ENCODE data around the gene EXOSC3. TPM values are rescaled to one million over a fixed set of nuclear protein-coding genes. Genes with fewer than 3 reads are reported as not detected.

Gene EXOSC3
- total and polyA plus RNA-seq, 10 of the 15 experiments (the other 5 are each of a cell fraction or from before 2014, with no cell fraction given) = 8.2 to 161 (median 61.4) TPM

DNA sequence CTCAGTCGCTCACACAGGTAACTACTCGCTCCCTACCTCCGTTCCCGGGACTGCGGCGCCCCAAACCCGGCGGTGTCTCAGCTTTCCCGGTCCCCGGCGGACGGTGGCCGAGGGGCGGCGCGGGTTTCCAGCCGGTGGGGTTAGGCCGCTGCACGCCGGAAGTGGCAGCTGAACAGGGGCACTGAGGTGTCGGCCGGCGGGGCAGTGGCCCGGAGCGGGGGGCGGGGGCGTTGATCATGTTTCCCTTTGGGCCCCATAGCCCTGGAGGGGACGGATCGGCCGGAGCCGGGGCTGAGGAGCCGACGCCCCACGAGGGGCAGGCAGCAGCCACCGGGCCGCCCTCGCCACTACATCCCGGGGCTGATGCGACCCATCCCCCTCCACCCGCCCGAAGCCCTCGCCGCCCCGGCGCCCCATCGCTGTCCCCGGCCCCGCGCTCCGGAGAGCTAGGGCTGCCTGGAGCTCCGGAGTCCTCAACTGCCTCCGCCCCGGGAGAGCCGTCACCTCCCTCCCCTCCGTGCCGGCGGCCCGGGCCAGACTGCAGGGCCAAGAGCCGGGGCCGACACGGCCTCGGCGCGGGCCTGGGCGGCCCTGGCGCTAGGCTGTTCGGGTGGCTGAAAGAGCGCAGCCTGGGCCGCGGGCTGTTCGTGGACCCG, 15.9 kb upstream of the EXOSC3 start, which contains the start of gene DCAF10 (continued):
- TF ChIP-seq, protein P1, sequence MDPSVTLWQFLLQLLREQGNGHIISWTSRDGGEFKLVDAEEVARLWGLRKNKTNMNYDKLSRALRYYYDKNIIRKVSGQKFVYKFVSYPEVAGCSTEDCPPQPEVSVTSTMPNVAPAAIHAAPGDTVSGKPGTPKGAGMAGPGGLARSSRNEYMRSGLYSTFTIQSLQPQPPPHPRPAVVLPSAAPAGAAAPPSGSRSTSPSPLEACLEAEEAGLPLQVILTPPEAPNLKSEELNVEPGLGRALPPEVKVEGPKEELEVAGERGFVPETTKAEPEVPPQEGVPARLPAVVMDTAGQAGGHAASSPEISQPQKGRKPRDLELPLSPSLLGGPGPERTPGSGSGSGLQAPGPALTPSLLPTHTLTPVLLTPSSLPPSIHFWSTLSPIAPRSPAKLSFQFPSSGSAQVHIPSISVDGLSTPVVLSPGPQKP (IDR thresholded peaks at IDR 0.05; ENCODE audit: low read depth, low read length) = peak; percentile 95
- TF ChIP-seq, protein P2, sequence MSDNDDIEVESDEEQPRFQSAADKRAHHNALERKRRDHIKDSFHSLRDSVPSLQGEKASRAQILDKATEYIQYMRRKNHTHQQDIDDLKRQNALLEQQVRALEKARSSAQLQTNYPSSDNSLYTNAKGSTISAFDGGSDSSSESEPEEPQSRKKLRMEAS (IDR thresholded peaks at IDR 0.05; ENCODE audit: low read depth, low read length) = peak; percentile 74
- TF ChIP-seq, protein P3, sequence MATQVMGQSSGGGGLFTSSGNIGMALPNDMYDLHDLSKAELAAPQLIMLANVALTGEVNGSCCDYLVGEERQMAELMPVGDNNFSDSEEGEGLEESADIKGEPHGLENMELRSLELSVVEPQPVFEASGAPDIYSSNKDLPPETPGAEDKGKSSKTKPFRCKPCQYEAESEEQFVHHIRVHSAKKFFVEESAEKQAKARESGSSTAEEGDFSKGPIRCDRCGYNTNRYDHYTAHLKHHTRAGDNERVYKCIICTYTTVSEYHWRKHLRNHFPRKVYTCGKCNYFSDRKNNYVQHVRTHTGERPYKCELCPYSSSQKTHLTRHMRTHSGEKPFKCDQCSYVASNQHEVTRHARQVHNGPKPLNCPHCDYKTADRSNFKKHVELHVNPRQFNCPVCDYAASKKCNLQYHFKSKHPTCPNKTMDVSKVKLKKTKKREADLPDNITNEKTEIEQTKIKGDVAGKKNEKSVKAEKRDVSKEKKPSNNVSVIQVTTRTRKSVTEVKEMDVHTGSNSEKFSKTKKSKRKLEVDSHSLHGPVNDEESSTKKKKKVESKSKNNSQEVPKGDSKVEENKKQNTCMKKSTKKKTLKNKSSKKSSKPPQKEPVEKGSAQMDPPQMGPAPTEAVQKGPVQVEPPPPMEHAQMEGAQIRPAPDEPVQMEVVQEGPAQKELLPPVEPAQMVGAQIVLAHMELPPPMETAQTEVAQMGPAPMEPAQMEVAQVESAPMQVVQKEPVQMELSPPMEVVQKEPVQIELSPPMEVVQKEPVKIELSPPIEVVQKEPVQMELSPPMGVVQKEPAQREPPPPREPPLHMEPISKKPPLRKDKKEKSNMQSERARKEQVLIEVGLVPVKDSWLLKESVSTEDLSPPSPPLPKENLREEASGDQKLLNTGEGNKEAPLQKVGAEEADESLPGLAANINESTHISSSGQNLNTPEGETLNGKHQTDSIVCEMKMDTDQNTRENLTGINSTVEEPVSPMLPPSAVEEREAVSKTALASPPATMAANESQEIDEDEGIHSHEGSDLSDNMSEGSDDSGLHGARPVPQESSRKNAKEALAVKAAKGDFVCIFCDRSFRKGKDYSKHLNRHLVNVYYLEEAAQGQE (IDR thresholded peaks at IDR 0.05; ENCODE audit: low read depth, low read length) = peak; percentile 59; the same call in 1 of the 2 replicates
- no peak for TF ChIP-seq CEBPB (IDR thresholded peaks at IDR 0.05; ENCODE audit: borderline replicate concordance in 1 of 2, low read depth in 2 of 2, low read length in 2 of 2)
- TF ChIP-seq, protein P4, sequence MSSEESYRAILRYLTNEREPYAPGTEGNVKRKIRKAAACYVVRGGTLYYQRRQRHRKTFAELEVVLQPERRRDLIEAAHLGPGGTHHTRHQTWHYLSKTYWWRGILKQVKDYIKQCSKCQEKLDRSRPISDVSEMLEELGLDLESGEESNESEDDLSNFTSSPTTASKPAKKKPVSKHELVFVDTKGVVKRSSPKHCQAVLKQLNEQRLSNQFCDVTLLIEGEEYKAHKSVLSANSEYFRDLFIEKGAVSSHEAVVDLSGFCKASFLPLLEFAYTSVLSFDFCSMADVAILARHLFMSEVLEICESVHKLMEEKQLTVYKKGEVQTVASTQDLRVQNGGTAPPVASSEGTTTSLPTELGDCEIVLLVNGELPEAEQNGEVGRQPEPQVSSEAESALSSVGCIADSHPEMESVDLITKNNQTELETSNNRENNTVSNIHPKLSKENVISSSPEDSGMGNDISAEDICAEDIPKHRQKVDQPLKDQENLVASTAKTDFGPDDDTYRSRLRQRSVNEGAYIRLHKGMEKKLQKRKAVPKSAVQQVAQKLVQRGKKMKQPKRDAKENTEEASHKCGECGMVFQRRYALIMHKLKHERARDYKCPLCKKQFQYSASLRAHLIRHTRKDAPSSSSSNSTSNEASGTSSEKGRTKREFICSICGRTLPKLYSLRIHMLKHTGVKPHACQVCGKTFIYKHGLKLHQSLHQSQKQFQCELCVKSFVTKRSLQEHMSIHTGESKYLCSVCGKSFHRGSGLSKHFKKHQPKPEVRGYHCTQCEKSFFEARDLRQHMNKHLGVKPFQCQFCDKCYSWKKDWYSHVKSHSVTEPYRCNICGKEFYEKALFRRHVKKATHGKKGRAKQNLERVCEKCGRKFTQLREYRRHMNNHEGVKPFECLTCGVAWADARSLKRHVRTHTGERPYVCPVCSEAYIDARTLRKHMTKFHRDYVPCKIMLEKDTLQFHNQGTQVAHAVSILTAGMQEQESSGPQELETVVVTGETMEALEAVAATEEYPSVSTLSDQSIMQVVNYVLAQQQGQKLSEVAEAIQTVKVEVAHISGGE (CRISPR knock-in tag; IDR thresholded peaks at IDR 0.05) = peak; percentile 99
- peak; percentile 94 for TF ChIP-seq TCF12 (IDR thresholded peaks at IDR 0.05; ENCODE audit: low read depth, low read length)
- peak; percentile 75; the same call in 1 of the 2 replicates for TF ChIP-seq ESRRA (IDR thresholded peaks at IDR 0.05; ENCODE audit: low read length)
- peak; percentile 50; the same call in 1 of the 2 replicates for TF ChIP-seq ZNF217 (IDR thresholded peaks at IDR 0.05)
- TF ChIP-seq SRF (IDR thresholded peaks at IDR 0.05; ENCODE audit: low read depth in 2 of 2, low read length in 2 of 2) = peak in 1 of 2 experiments; percentile 95; a peak in 2 of 4 replicates
- TF ChIP-seq, protein P5, sequence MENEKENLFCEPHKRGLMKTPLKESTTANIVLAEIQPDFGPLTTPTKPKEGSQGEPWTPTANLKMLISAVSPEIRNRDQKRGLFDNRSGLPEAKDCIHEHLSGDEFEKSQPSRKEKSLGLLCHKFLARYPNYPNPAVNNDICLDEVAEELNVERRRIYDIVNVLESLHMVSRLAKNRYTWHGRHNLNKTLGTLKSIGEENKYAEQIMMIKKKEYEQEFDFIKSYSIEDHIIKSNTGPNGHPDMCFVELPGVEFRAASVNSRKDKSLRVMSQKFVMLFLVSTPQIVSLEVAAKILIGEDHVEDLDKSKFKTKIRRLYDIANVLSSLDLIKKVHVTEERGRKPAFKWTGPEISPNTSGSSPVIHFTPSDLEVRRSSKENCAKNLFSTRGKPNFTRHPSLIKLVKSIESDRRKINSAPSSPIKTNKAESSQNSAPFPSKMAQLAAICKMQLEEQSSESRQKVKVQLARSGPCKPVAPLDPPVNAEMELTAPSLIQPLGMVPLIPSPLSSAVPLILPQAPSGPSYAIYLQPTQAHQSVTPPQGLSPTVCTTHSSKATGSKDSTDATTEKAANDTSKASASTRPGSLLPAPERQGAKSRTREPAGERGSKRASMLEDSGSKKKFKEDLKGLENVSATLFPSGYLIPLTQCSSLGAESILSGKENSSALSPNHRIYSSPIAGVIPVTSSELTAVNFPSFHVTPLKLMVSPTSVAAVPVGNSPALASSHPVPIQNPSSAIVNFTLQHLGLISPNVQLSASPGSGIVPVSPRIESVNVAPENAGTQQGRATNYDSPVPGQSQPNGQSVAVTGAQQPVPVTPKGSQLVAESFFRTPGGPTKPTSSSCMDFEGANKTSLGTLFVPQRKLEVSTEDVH (IDR thresholded peaks at IDR 0.05; ENCODE audit: low read depth, partially characterized antibody) = peak; percentile 66
- 0 out of 2 replicates have a peak, but pooled peaks have one; percentile 5 for TF ChIP-seq SMC3 (IDR thresholded peaks at IDR 0.05; ENCODE audit: borderline replicate concordance, low read length)
- TF ChIP-seq RFX5 (IDR thresholded peaks at IDR 0.05; ENCODE audit: low read depth, low read length) = no peak
- TF ChIP-seq IRF4 (IDR thresholded peaks at IDR 0.05; ENCODE audit: low read depth, low read length) = peak; percentile 74; the same call in 1 of the 2 replicates
- TF ChIP-seq DPF2 (IDR thresholded peaks at IDR 0.05) = peak; percentile 79
- TF ChIP-seq CBX5 (IDR thresholded peaks at IDR 0.05; ENCODE audit: low read depth) = peak; percentile 99
- TF ChIP-seq FOXM1 (IDR thresholded peaks at IDR 0.05; ENCODE audit: low read depth, low read length) = no peak; the same call in 1 of the 2 replicates
- TF ChIP-seq, protein P6, sequence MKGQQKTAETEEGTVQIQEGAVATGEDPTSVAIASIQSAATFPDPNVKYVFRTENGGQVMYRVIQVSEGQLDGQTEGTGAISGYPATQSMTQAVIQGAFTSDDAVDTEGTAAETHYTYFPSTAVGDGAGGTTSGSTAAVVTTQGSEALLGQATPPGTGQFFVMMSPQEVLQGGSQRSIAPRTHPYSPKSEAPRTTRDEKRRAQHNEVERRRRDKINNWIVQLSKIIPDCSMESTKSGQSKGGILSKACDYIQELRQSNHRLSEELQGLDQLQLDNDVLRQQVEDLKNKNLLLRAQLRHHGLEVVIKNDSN (IDR thresholded peaks at IDR 0.05; ENCODE audit: borderline replicate concordance, extremely low read length, insufficient read depth, low read depth, low read length) = peak; percentile 47
